NCI-H345 treated with DMSO at 0.1 percent for 48 hours (cell line): ENCODE data around the gene CNST.
"Not testable (repeated sequence)": the region's sequence is repeated elsewhere in the genome, so short reads cannot be mapped to it uniquely, and the experiment has no call there.

Experiments used
- DNase-seq: peaks from one replicate; lab custom pipeline; 2025; ENCODE audit not compliant: unreplicated experiment; lab: John Stamatoyannopoulos, UW

CNST gene

DNA sequence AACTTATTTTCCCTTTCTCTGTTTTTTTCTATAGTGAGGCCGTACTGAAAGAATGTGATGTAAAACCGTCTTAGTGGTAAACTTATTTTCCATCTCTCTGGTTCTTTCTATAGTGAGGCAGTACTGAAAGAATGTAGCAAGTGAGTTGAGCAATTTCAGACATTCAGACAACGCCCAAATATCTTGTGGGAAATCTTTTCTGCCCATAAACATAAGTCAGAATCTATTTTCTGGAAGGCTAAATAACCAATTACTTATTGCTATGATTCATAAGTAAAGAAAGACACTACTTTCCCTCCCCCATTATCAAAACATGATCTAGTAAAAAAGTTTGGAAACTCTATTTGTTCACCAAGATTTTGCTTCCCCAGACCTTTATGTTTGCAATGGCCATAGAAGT is 139.1 kb downstream of the CNST start:
- DNase-seq = no peak

DNA sequence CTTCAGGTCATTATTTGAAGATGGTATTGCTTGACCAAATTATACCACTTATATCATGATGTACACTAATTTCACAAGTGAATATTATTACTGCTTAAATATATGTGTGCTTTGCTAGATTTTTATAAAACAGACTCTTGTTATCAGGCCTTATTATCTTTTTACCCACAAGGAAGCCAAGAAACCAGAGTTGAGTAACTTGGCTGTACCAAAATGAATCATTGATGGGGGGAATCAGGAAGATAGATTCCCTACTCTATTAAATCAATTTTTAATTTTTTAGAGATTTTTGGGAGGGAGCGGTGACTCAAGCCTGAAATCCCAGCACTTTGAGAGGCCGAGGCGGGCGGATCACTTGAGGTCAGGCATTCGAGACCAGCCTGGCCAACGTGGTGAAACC is 141.9 kb downstream of the CNST start:
- no peak for DNase-seq

DNA sequence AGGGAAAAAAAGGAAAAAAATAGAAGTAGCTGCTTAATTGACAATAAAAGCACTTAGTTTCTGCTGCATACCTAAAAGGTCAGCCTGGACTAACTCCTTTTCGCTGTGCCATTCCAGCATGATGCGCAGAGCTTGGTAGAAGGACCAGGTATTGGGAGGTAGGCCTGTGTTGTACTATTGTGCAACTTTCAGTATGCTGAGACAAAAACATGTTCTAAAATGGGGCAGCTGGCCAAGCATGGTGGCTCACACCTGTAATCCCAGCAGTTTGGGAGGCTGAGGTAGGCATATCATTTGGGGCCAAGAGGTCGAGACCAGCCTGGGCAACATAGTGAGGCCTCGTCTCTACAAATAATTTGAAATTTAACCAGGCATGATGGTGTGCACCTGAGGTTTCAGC is 142.9 kb downstream of the CNST start:
- no peak for DNase-seq

- no peak for DNase-seq
These were observed 143.6 kb downstream of the CNST start for GRCh38 chr1:246709835-246710234.

DNA sequence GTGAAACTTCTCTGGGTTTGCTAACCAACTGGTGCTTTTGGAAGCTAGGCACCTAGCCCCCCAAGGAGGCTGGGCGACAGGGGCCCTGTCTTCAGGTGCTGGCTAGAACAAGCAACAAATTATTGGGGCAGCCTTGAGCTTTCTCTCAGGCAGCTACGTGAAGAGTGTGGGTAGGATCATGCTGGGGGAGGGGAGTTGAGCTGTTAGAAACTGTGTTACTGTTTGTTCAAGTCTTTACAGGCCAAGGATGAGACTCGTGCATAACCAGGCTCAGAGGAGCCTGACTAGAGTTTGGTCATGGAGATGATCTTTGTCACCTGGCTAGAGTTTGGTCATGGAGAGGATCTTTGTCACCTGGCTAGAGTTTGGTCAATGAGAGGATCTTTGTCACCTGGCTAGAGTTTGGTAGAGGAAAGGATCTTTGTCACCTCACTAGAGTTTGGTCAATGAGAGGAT is 145.3 kb downstream of the CNST start:
- no peak for DNase-seq

DNA sequence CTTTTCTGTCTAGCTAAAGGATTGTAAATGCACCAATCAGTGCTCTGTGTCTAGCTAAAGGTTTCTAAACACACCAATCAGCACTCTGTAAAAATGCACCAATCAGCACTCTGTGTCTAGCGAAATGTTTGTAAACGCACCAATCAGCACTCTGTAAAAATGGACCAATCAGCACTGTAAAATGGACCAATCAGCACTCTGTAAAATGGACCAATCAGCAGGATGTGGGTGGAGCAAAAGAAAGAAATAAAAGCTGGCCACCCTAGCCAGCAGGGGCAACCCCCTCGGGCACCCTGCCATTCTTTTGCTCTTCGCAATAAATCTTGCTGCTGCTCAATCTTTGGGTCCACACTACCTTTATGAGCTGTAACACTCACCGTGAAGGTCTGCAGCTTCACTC is 146.2 kb downstream of the CNST start:
- not testable (repeated sequence) for DNase-seq
